NCI-H2029 (cell line): Measurements from ENCODE around the gene MXI1.
"Not testable (repeated sequence)": the region's sequence is repeated elsewhere in the genome, so short reads cannot be mapped to it uniquely, and the experiment has no call there.

Experiments
- DNase-seq: peaks from one replicate; lab custom pipeline; 2025; lab: John Stamatoyannopoulos, UW

MXI1 gene

GRCh38 chr10:110239892-110240291 lies 32.5 kb downstream of the MXI1 start:
- DNase-seq, result no peak

- DNase-seq, result no peak
Observed at GRCh38 chr10:110241407-110241806, 34.0 kb downstream of the MXI1 start.

- DNase-seq, result no peak
Observed at GRCh38 chr10:110241841-110242240, 34.4 kb downstream of the MXI1 start.

- no peak for DNase-seq
Observed at GRCh38 chr10:110242511-110242910, 35.1 kb downstream of the MXI1 start.

GRCh38 chr10:110244550-110244949 lies 37.1 kb downstream of the MXI1 start:
- DNase-seq, result no peak

- DNase-seq, result not testable (repeated sequence)
Observed at GRCh38 chr10:110247833-110248232, 40.4 kb downstream of the MXI1 start.

GRCh38 chr10:110249489-110249888 lies 42.1 kb downstream of the MXI1 start:
- DNase-seq, result not testable (repeated sequence)

GRCh38 chr10:110251392-110251791 lies 44.0 kb downstream of the MXI1 start:
- DNase-seq, result not testable (repeated sequence)

GRCh38 chr10:110252151-110252550 lies 44.7 kb downstream of the MXI1 start:
- no peak for DNase-seq

GRCh38 chr10:110254467-110254866 lies 47.1 kb downstream of the MXI1 start:
- DNase-seq, result no peak

GRCh38 chr10:110258542-110258941 lies 51.1 kb downstream of the MXI1 start:
- no peak for DNase-seq

GRCh38 chr10:110259317-110259716 lies 51.9 kb downstream of the MXI1 start:
- no peak for DNase-seq

- DNase-seq, result no peak
Observed at GRCh38 chr10:110260746-110261477, 53.5 kb downstream of the MXI1 start.

GRCh38 chr10:110263164-110263563 lies 55.8 kb downstream of the MXI1 start:
- DNase-seq, result no peak

GRCh38 chr10:110265573-110266193 lies 58.3 kb downstream of the MXI1 start:
- DNase-seq, result no peak

- no peak for DNase-seq
Observed at GRCh38 chr10:110267276-110267675, 59.9 kb downstream of the MXI1 start.

GRCh38 chr10:110268442-110268841 lies 61.0 kb downstream of the MXI1 start:
- no peak for DNase-seq

GRCh38 chr10:110268971-110269370 lies 61.6 kb downstream of the MXI1 start:
- no peak for DNase-seq

GRCh38 chr10:110269374-110270318 lies 62.2 kb downstream of the MXI1 start:
- DNase-seq, result no peak

- DNase-seq, result not testable (repeated sequence)
Observed at GRCh38 chr10:110272995-110273394, 65.6 kb downstream of the MXI1 start.

- peak; percentile 0 for DNase-seq
Observed at GRCh38 chr10:110273474-110273873, 66.1 kb downstream of the MXI1 start.

GRCh38 chr10:110274072-110274627 lies 66.7 kb downstream of the MXI1 start:
- no peak for DNase-seq
